OCI-LY1 (cell line): ENCODE measurements around the gene DPH3.

ENCODE experiments used
- H2AFZ ChIP-seq: fragments of 200-600 bp; sonication (generic), shearing (Covaris generic); 2 replicates; pipeline ENCODE4 v1.6.0; 2014; ENCODE audit warnings: antibody characterized with exemption, mild to moderate bottlenecking, low read length
- H3F3A ChIP-seq: fragments of 200-600 bp; sonication (generic), shearing (Covaris generic); 2 replicates; pipeline ENCODE4 v1.6.0; 2014; ENCODE audit warnings: mild to moderate bottlenecking, antibody characterized with exemption, low read length, moderate library complexity; ENCODE audit not compliant: insufficient read depth
- H3K27ac ChIP-seq: fragments of 200-600 bp; sonication (generic); 2 replicates; pipeline ENCODE4 v1.5.1; 2014; ENCODE audit warnings: low read length, mixed run types, mild to moderate bottlenecking, low read depth; ENCODE audit not compliant: poor library complexity, severe bottlenecking
- H3K27me3 ChIP-seq: fragments of 200-600 bp; sonication (generic); 2 replicates; pipeline ENCODE4 v1.6.0; 2014; ENCODE audit warnings: antibody characterized with exemption, mild to moderate bottlenecking, low read length, moderate library complexity; ENCODE audit not compliant: insufficient read depth
- H3K36me3 ChIP-seq: fragments of 200-600 bp; sonication (generic); 2 replicates; pipeline ENCODE4 v1.6.1; 2014; ENCODE audit warnings: mild to moderate bottlenecking, antibody characterized with exemption, low read length, moderate library complexity, mixed read lengths; ENCODE audit not compliant: insufficient read depth
- H3K4me1 ChIP-seq: fragments of 200-600 bp; sonication (generic); 2 replicates; pipeline ENCODE4 v1.5.1; 2014; ENCODE audit warnings: mild to moderate bottlenecking, low read length, moderate library complexity; ENCODE audit not compliant: insufficient read depth, severe bottlenecking
- H3K4me2 ChIP-seq: fragments of 200-600 bp; sonication (generic), shearing (Covaris generic); 2 replicates; pipeline ENCODE4 v1.6.1; 2014; ENCODE audit warnings: low read length
- H3K4me3 ChIP-seq: fragments of 200-600 bp; sonication (generic); 2 replicates; pipeline ENCODE4 v1.5.1; 2014; ENCODE audit warnings: low read length, low read depth, mild to moderate bottlenecking, mixed read lengths; ENCODE audit not compliant: poor library complexity, severe bottlenecking
- H3K79me2 ChIP-seq: fragments of 200-600 bp; shearing (Covaris generic); 2 replicates; pipeline ENCODE4 v1.6.1; 2016; ENCODE audit warnings: mixed run types, low read length, mixed read lengths; ENCODE audit not compliant: insufficient read depth
- H3K9ac ChIP-seq: fragments of 200-600 bp; sonication (generic), shearing (Covaris generic); 2 replicates; pipeline ENCODE4 v1.6.1; 2014; ENCODE audit warnings: mild to moderate bottlenecking, low read length, mixed read lengths
- H3K9me2 ChIP-seq: fragments of 200-600 bp; sonication (generic), shearing (Covaris generic); 2 replicates; pipeline ENCODE4 v1.6.1; 2014; ENCODE audit warnings: low read depth, mild to moderate bottlenecking, low read length, mixed read lengths
- H3K9me3 ChIP-seq: fragments of 200-600 bp; shearing (Covaris generic); 2 replicates; pipeline ENCODE4 v1.6.1; 2014; ENCODE audit warnings: low read length, mixed read lengths
- H4K20me1 ChIP-seq: fragments of 200-600 bp; sonication (generic), shearing (Covaris generic); 2 replicates; pipeline ENCODE4 v1.6.0; 2016; ENCODE audit warnings: mild to moderate bottlenecking, low read length; ENCODE audit not compliant: insufficient read depth
- EZH2 ChIP-seq: fragments of 200-600 bp; sonication (generic), shearing (Covaris generic); IDR thresholded peaks from 2 replicates; pipeline ENCODE4 v1.8.0; 2017; ENCODE audit warnings: borderline replicate concordance, mixed run types, mild to moderate bottlenecking, antibody characterized with exemption, low read length, moderate library complexity, mixed read lengths
- TF ChIP-seq, protein P1 (sequence below): fragments of 200-600 bp; sonication (generic), shearing (Covaris generic); IDR thresholded peaks from 2 replicates; pipeline ENCODE4 v1.5.1; 2017; ENCODE audit warnings: mild to moderate bottlenecking, antibody characterized with exemption, low read length, moderate library complexity, mixed read lengths

Gene DPH3

DNA sequence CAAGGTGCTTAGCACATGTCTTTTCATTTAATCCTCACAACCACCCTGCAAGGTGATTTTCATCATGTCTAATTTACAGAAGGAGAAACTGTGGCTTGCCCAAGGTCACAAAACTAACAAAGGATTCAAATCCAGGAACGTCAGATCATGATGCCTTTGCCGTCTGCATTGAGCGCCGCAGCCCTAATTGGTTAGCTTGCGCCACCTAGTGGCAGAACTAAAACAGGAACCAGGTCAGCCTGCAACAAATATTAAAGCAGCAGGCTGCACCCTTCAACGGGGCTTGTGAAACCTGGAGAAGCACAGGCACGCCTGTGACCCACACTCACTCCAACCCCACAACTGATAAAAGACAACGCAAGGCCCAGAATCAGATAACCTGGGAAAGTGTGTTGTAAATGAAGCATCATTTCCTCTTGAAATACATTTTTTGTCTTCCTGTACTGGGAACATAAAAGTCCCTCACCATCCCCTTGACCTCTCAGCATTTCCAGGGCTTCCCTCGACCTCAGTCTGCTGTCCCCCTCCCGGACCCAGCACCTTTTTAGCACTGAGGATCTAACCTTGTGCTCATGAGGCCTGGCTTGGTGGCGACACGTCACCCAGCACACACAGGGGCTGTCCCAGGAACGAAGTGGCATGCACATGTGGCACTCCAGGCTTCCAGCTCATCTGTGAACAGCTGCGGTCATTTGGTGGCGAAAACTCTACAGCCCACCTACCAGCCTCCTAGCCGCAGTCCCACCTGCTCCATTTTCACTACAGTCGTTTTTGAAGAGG is 17.3 kb downstream of the DPH3 start:
- H3K9ac ChIP-seq = no peak overlapping the region
- H4K20me1 ChIP-seq = no peaks in the 10 kb centered on the region
- H2AFZ ChIP-seq = no peak overlapping the region
- no peaks in the 10 kb centered on the region for H3K9me3 ChIP-seq
- H3F3A ChIP-seq = no peaks in the 10 kb centered on the region
- TF ChIP-seq EZH2 = no peak
- TF ChIP-seq, protein P1, sequence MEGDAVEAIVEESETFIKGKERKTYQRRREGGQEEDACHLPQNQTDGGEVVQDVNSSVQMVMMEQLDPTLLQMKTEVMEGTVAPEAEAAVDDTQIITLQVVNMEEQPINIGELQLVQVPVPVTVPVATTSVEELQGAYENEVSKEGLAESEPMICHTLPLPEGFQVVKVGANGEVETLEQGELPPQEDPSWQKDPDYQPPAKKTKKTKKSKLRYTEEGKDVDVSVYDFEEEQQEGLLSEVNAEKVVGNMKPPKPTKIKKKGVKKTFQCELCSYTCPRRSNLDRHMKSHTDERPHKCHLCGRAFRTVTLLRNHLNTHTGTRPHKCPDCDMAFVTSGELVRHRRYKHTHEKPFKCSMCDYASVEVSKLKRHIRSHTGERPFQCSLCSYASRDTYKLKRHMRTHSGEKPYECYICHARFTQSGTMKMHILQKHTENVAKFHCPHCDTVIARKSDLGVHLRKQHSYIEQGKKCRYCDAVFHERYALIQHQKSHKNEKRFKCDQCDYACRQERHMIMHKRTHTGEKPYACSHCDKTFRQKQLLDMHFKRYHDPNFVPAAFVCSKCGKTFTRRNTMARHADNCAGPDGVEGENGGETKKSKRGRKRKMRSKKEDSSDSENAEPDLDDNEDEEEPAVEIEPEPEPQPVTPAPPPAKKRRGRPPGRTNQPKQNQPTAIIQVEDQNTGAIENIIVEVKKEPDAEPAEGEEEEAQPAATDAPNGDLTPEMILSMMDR = peak; percentile 96
- no peaks in the 10 kb centered on the region for H3K9me2 ChIP-seq
- H3K27me3 ChIP-seq = no peaks in the 10 kb centered on the region
- no peak overlapping the region for H3K4me3 ChIP-seq
- H3K4me2 ChIP-seq = peak overlapping the region; percentile 9; the same call in 1 of the 2 replicates
- peaks cover 5% of the 10 kb centered on the region for H3K4me1 ChIP-seq
- no peaks in the 10 kb centered on the region for H3K79me2 ChIP-seq
- H3K27ac ChIP-seq = no peak overlapping the region
- H3K36me3 ChIP-seq = no peaks in the 10 kb centered on the region

DNA sequence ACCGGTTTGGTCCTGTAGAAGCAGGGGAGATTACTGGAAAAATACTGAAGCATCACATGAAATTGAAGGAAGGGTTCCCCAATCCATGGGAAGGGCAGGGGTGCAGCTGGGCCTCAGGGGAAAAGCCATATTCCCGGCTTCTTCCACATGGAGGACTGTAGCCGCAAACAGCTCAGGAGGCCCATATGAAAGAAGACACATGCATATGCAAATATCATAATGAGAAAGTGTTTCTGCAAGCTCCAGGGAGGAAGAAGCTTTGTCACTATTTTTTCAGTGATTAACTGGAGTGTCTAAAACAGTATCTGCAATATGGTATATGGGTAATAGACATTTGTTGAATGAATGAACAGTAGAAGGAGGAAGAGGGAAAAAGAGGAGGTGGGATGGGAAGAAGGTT is 19.1 kb downstream of the DPH3 start:
- no peaks in the 10 kb centered on the region; the same call in 1 of the 2 replicates for H3K27me3 ChIP-seq
- H3K36me3 ChIP-seq = no peaks in the 10 kb centered on the region
- no peaks in the 10 kb centered on the region for H3K9me2 ChIP-seq
- H3K27ac ChIP-seq = no peak overlapping the region
- H2AFZ ChIP-seq = no peak overlapping the region
- TF ChIP-seq, protein P1 = no peak
- no peak for TF ChIP-seq EZH2
- H3K4me3 ChIP-seq = no peak overlapping the region
- no peaks in the 10 kb centered on the region for H3K79me2 ChIP-seq
- peaks cover 4% of the 10 kb centered on the region for H3K4me1 ChIP-seq
- no peaks in the 10 kb centered on the region for H3K9me3 ChIP-seq
- no peaks in the 10 kb centered on the region for H3F3A ChIP-seq
- H3K9ac ChIP-seq = no peak overlapping the region
- no peak overlapping the region for H3K4me2 ChIP-seq
- no peaks in the 10 kb centered on the region for H4K20me1 ChIP-seq

DNA sequence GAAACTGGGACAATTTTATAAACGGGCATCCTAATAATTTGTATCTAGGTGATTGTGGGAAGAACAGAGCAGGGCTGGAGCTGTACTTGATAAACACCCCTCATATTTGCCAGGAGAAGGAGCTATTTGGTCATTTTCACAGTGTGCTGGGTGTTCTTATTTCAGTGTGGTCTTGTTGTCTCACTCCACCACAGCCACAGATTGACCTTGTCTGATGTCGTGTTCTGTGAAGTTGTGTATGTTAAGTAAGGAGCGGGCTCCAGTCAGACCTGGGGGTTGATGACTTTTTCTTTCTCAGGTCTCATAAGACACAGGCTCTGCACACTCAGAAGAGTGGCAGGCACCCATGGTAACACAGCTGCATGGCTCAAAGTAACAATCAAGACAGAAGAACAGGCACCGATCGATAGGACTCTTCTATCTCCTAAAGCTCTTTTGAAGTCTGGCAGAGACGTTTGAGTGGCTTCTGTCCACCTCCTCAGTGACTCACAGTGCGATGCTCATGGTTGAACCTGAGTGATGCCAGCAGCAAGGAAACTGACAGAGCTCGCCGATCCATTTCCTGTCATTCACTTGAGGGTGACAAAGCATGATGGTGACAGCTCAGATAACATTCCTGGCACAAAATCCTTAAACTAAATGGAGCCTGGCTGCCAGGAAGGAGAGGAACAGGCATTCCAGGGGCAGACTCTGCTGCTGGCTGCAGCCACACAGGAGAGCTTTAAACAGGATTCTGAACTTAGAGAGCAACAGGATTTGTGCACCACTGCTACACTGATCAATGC is 20.8 kb downstream of the DPH3 start:
- H3K27me3 ChIP-seq = no peaks in the 10 kb centered on the region; the same call in 1 of the 2 replicates
- no peak overlapping the region for H3K4me2 ChIP-seq
- H3K27ac ChIP-seq = no peak overlapping the region
- H3K36me3 ChIP-seq = no peaks in the 10 kb centered on the region
- H3K9me2 ChIP-seq = no peaks in the 10 kb centered on the region
- H3K4me1 ChIP-seq = peaks cover 4% of the 10 kb centered on the region
- TF ChIP-seq EZH2 = no peak
- TF ChIP-seq, protein P1 = no peak
- no peak overlapping the region for H3K9ac ChIP-seq
- H3K4me3 ChIP-seq = no peak overlapping the region
- H3F3A ChIP-seq = no peaks in the 10 kb centered on the region
- no peaks in the 10 kb centered on the region for H4K20me1 ChIP-seq
- no peaks in the 10 kb centered on the region for H3K79me2 ChIP-seq
- H3K9me3 ChIP-seq = no peaks in the 10 kb centered on the region
- no peak overlapping the region for H2AFZ ChIP-seq
